CD14-positive monocyte (primary cell): Measurements from ENCODE around the gene BOC. TPM values are rescaled to one million over a fixed set of nuclear protein-coding genes. Genes with fewer than 3 reads are reported as not detected.

Source experiments
- DNase-seq, 3 donors: peaks; one replicate each; pipeline ENCODE4 v3.0.0-alpha.2; 2011 to 2022
- H2AFZ ChIP-seq: 2 replicates; pipeline ENCODE4 v1.6.0; 2012; ENCODE audit warnings: mild to moderate bottlenecking, low read depth, low read length, inconsistent platforms; ENCODE audit not compliant: insufficient read depth, poor library complexity, severe bottlenecking
- H3K27ac ChIP-seq, 2 donors: 1 replicate in 1 of 2; 2 replicates in 1 of 2; pipeline ENCODE4 v1.5.1; 2012 to 2013; ENCODE audit warnings: low read length in 2 of 2, control low read depth in 1 of 2, inconsistent platforms in 1 of 2, low read depth in 1 of 2, mild to moderate bottlenecking in 1 of 2
- H3K27me3 ChIP-seq, 2 donors: one replicate each; pipeline versions ENCODE4 v1.6.0 to v1.6.1; 2011 to 2013; ENCODE audit warnings: low read length in 2 of 2; ENCODE audit not compliant: control insufficient read depth in 2 of 2, insufficient read depth in 2 of 2
- H3K36me3 ChIP-seq, 2 donors: replicated peaks in 1 of 2; 1 replicate in 1 of 2; 2 replicates in 1 of 2; pipeline versions ENCODE4 v1.5.1 to v1.6.1; 2012 to 2013; ENCODE audit warnings: low read length in 2 of 2, control low read depth in 1 of 2, inconsistent platforms in 1 of 2, mild to moderate bottlenecking in 1 of 2; ENCODE audit not compliant: insufficient read depth in 2 of 2, control insufficient read depth in 1 of 2
- H3K4me1 ChIP-seq, 2 donors: 1 replicate in 1 of 2; 2 replicates in 1 of 2; pipeline versions ENCODE4 v1.5.1 to v1.6.1; 2012 to 2013; ENCODE audit warnings: low read length in 2 of 2, control low read depth in 1 of 2, inconsistent platforms in 1 of 2, mild to moderate bottlenecking in 1 of 2, moderate library complexity in 1 of 2; ENCODE audit not compliant: insufficient read depth in 2 of 2, control insufficient read depth in 1 of 2
- H3K4me2 ChIP-seq: replicated peaks from 2 replicates; pipeline ENCODE3; 2012; ENCODE audit warnings: low read length, moderate library complexity, mild to moderate bottlenecking; ENCODE audit not compliant: poor library complexity, severe bottlenecking; ENCODE audit errors: extremely low read depth
- H3K4me3 ChIP-seq, 3 experiments: fragments of 200-600 bp in 1 of 3; sonication (generic) in 1 of 3; replicated peaks in 1 of 3; 1 replicate in 2 of 3; 2 replicates in 1 of 3; pipeline ENCODE4 v1.5.1; 2011 to 2013; ENCODE audit warnings: low read length in 3 of 3, mild to moderate bottlenecking in 3 of 3, control low read depth in 2 of 3, low read depth in 2 of 3, inconsistent platforms in 1 of 3, moderate library complexity in 1 of 3
- H3K79me2 ChIP-seq: 2 replicates; pipeline ENCODE4 v1.6.0; 2012; ENCODE audit warnings: mild to moderate bottlenecking, control low read depth, inconsistent platforms, low read length, moderate library complexity; ENCODE audit not compliant: insufficient read depth
- H3K9ac ChIP-seq: 2 replicates; pipeline ENCODE4 v1.6.0; 2017; ENCODE audit warnings: low read length, mild to moderate bottlenecking; ENCODE audit not compliant: insufficient read depth, poor library complexity, severe bottlenecking
- H3K9me3 ChIP-seq, 2 donors: replicated peaks in 1 of 2; 1 replicate in 1 of 2; 2 replicates in 1 of 2; pipeline versions ENCODE4 v1.5.1 to v1.6.1; 2012 to 2013; ENCODE audit warnings: low read length in 2 of 2, control low read depth in 1 of 2; ENCODE audit not compliant: control insufficient read depth in 1 of 2, insufficient read depth in 1 of 2
- H4K20me1 ChIP-seq: 2 replicates; pipeline ENCODE4 v1.6.0; 2012; ENCODE audit warnings: mild to moderate bottlenecking, low read length, control low read depth, moderate library complexity; ENCODE audit not compliant: insufficient read depth
- H3K27ac Mint-ChIP-seq, 7 donors: one replicate each; pipeline ENCODE4 v1.8.0; 2020; ENCODE audit warnings: mild to moderate bottlenecking in 7 of 7, mixed read lengths in 7 of 7, moderate library complexity in 6 of 7, inconsistent platforms in 2 of 7
- H3K27me3 Mint-ChIP-seq, 3 donors: one replicate each; pipeline ENCODE4 v1.8.0; 2021 to 2022; ENCODE audit warnings: low read depth in 3 of 3, mild to moderate bottlenecking in 3 of 3, mixed read lengths in 3 of 3, moderate library complexity in 3 of 3, inconsistent platforms in 1 of 3
- H3K36me3 Mint-ChIP-seq, 2 donors: one replicate each; pipeline ENCODE4 v1.8.0; 2020; ENCODE audit warnings: mixed read lengths in 2 of 2, inconsistent platforms in 1 of 2, mild to moderate bottlenecking in 1 of 2
- H3K4me1 Mint-ChIP-seq: one replicate; pipeline ENCODE4 v1.8.0; 2020; ENCODE audit warnings: mild to moderate bottlenecking, mixed read lengths
- H3K4me3 Mint-ChIP-seq, 2 donors: one replicate each; pipeline ENCODE4 v1.8.0; 2020; ENCODE audit warnings: mild to moderate bottlenecking in 2 of 2, mixed read lengths in 2 of 2, moderate library complexity in 1 of 2
- H3K9me3 Mint-ChIP-seq, 7 donors: one replicate each; pipeline ENCODE4 v1.8.0; 2020 to 2022; ENCODE audit warnings: mixed read lengths in 7 of 7, mild to moderate bottlenecking in 6 of 7, moderate library complexity in 6 of 7, inconsistent platforms in 2 of 7
- CTCF ChIP-seq: fragments of 200-600 bp; IDR thresholded peaks from one replicate; pipeline ENCODE4 v1.8.0; 2022; ENCODE audit warnings: antibody characterized with exemption, mild to moderate bottlenecking
- WGBS: methylation state at CpG from one replicate; pipeline ENCODE4 v1.1.5; 2013; ENCODE audit warnings: missing lambda C conversion rate; ENCODE audit not compliant: insufficient coverage; 5-methylcytosine and 5-hydroxymethylcytosine counted together
- intact Hi-C, 2 donors: fragments of 100-400 bp; cut with micrococcal nuclease; formaldehyde crosslinking; loops; one replicate each; pipeline versions ENCODE4 v1.15.0 to v1.15.1; 2023
- polyA plus RNA-seq, 3 donors: library from polyadenylated mRNA; depleted of rRNA in 1 of 3; unstranded in 2 of 3; stranded (reverse) in 1 of 3; fragments of 300-500 nt in 2 of 3; fragments of >200 nt in 1 of 3; fragmentation: Illumina TruSeq in 2 of 3; gene quantifications; 1 replicate in 2 of 3; 2 replicates in 1 of 3; pipeline ENCODE4 v1.2.3, GENCODE V29; 2012 to 2021

Gene BOC
- polyA plus RNA-seq, 3 donors: not detected

GRCh38 chr3:113284453-113285050, 73.2 kb downstream of the BOC start:
- no peak for DNase-seq
- Histone ChIP-seq H2AFZ (no peak overlapping the region), H3K4me3 (no peak overlapping the region), H3K27me3 (no peaks in the 10 kb centered on the region), H3K36me3 (no peaks in the 10 kb centered on the region), H4K20me1 (no peaks in the 10 kb centered on the region), H3K9me3 (no peaks in the 10 kb centered on the region), H3K4me2 (no peak overlapping the region), H3K27ac (no peak overlapping the region), H3K9ac (no peak overlapping the region), H3K4me1 (peaks cover 0 to 9% of the 10 kb centered on the region in 2 donors), H3K79me2 (no peaks in the 10 kb centered on the region)
- H3K27me3 Mint-ChIP-seq: peaks cover 4 to 16% (median 6%) of the 10 kb centered on the region in 3 donors
- peak overlapping the region in 1 of 7 donors; percentile 16 for H3K27ac Mint-ChIP-seq
- WGBS: 94% methylated on average over 12 of the region's 12 CpGs
- peaks cover 12% of the 10 kb centered on the region for H3K4me1 Mint-ChIP-seq
- no peak for TF ChIP-seq CTCF
- H3K4me3 Mint-ChIP-seq: no peak overlapping the region
- H3K9me3 Mint-ChIP-seq: no peaks in the 10 kb centered on the region
- H3K36me3 Mint-ChIP-seq: no peaks in the 10 kb centered on the region
- intact Hi-C loops: no loop called here

- no peaks in the 10 kb centered on the region for H3K27me3 ChIP-seq
- peaks cover 0 to 9% of the 10 kb centered on the region in 2 donors for H3K4me1 ChIP-seq
- no peaks in the 10 kb centered on the region for H4K20me1 ChIP-seq
- H3K9me3 Mint-ChIP-seq: no peaks in the 10 kb centered on the region
- no peaks in the 10 kb centered on the region for H3K9me3 ChIP-seq
- no peaks in the 10 kb centered on the region for H3K79me2 ChIP-seq
- no peak overlapping the region for H3K9ac ChIP-seq
- no peak for TF ChIP-seq CTCF
- H3K36me3 ChIP-seq: no peaks in the 10 kb centered on the region
- WGBS: 96% methylated on average over 7 of the region's 8 CpGs
- H3K4me1 Mint-ChIP-seq: peaks cover 12% of the 10 kb centered on the region
- DNase-seq: no peak
- H3K27ac Mint-ChIP-seq: no peak overlapping the region
- no peaks in the 10 kb centered on the region for H3K36me3 Mint-ChIP-seq
- H3K27me3 Mint-ChIP-seq: peaks cover 4 to 16% (median 6%) of the 10 kb centered on the region in 3 donors
- H2AFZ ChIP-seq: no peak overlapping the region
- no peak overlapping the region for H3K4me3 Mint-ChIP-seq
- intact Hi-C loops: no loop called here
- no peak overlapping the region for H3K27ac ChIP-seq
- no peak overlapping the region for H3K4me3 ChIP-seq
- no peak overlapping the region for H3K4me2 ChIP-seq
These were observed 73.9 kb downstream of the BOC start for GRCh38 chr3:113285226-113285625.
